HG03039 (cell line): ENCODE results near the gene BTN3A1.
A peak's percentile ranks its signal among the peaks of the same experiment; 100 is the strongest.
"Not testable (repeated sequence)": the region's sequence is repeated elsewhere in the genome, so short reads cannot be mapped to it uniquely, and the experiment has no call there.

Experiments
- ATAC-seq: cut with Tn5 transposase; IDR thresholded peaks from one replicate; pipeline ENCODE4 v1.9.1; 2021; ENCODE audit warnings: mild to moderate bottlenecking, moderate library complexity; ENCODE audit not compliant: unreplicated experiment

Gene BTN3A1

GRCh38 chr6:26412954-26413353 lies 10.9 kb downstream of the BTN3A1 start:
- no peak for ATAC-seq

- no peak for ATAC-seq
These were observed 12.2 kb downstream of the BTN3A1 start for GRCh38 chr6:26414281-26414680.

GRCh38 chr6:26415036-26415614 lies 13.1 kb downstream of the BTN3A1 start:
- no peak for ATAC-seq

DNA sequence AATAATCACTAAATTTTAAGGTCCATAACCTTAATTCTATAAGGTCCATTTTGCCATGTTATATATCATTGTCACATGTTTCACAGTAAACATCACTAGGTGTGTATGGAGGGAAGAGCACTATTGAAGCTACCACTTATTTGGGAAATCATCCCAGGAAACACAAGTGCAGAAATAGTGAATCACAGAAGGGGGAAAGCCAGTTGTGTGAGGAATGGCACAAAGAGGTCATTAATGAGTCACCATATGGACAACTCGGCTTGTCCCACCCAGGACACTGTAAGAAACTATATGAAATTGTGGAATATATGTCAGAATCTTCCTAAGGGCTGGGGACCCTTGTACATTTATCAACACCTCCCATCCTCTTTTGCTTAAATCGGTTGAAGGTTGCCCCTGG lies 13.7 kb downstream of the BTN3A1 start:
- ATAC-seq, result no peak

- ATAC-seq, result no peak
These were observed 14.2 kb downstream of the BTN3A1 start for GRCh38 chr6:26416288-26416687.

GRCh38 chr6:26418077-26418476 lies 16.0 kb downstream of the BTN3A1 start:
- not testable (repeated sequence) for ATAC-seq

DNA sequence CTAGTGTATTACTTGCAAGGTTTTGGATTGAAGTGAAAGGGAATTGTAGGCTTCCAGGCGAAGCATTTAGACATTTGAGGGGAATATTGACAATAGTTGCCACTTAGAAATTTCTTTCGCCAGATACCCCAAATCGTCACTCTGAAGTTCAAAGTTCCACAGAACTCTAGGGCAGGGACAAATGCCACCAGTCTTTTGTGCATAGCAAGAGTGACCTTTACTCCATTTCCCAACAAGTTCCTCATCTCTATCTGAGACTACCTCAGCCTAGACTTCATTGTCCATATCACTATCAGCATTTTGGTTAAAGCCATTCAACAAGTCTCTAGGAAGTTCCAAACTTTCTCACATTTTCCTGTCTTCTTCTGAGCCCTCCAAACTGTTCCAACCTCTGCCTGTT lies 16.7 kb downstream of the BTN3A1 start:
- not testable (repeated sequence) for ATAC-seq

- no peak for ATAC-seq
These were observed 18.7 kb downstream of the BTN3A1 start for GRCh38 chr6:26420688-26421171.

DNA sequence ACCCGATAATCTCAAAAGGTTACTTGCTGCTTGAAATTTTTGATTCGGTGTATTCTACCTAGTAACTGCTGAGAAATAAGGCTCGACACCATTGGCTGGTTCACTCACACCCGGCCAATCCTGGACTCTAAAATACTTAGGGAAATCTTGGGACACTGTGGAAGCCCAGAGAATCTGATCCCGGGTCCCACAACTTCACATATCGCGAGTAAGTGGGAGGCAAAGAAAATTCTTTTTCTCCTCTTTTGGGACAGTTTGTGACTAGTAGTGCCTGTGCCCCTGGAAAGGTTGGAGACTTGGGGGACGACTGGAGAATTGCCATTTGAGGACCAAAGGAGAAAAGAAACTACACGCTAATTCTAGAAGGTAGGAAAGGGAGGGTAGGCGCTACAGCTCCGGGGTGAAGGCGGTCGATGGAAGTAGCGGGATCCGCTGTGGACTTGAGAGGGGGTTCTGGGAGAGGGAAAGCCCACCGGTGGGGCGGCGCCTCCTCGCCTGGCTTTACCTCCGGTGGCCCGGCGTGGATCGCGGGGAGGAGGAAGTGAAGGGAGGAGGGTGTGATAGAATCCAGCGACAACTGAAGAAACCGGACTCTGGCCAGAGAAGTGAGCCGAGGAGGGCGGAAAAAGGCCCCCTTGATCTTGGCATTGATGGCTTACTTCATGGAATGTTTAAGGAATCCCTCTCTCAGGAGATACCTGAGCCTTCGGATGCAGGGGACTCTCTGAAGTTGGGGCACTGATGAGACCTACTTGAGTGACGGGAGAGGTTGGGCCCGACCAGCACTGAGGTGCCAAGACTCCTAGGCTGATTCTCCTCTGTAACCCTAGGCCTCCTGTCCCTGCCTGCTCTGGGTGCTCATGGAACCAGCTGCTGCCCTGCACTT lies 19.4 kb downstream of the BTN3A1 start:
- ATAC-seq, result peak; percentile 84

- no peak for ATAC-seq
These were observed 20.3 kb downstream of the BTN3A1 start for GRCh38 chr6:26422329-26422728.

DNA sequence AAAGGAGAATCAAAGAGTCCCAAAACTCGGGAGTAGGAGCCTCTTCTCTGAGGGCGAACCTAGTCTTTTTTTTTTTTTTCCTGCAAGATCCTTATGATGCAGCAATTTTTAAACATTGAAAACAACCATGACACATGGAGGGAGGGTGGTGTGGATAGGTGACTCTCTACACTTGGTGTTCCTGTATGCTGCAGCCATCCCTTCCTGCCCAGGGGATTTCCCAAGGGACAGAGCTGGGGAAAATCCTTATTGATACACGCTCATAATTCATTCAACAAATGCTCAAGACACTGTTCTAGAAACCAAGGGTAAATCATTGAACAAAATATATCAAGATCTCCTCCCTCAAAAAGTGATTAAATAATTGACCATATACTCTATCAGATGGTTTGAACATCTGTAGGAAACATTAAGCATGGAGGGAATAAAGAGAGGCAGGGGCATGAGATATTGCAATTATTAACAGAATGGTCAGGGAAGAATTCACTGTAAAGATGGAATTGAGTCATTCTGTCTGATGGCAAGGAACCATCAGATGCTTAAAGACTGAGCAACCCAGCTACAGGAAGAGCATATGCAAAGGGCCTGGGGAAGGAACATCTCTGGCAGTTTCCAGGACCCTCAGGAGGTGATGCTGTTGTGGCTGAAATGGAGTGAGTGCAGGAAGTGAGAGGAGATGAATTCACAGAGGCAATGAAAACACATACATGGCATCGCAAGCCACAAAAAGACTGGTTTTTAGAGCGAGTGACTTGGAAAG lies 24.8 kb downstream of the BTN3A1 start:
- no peak for ATAC-seq

DNA sequence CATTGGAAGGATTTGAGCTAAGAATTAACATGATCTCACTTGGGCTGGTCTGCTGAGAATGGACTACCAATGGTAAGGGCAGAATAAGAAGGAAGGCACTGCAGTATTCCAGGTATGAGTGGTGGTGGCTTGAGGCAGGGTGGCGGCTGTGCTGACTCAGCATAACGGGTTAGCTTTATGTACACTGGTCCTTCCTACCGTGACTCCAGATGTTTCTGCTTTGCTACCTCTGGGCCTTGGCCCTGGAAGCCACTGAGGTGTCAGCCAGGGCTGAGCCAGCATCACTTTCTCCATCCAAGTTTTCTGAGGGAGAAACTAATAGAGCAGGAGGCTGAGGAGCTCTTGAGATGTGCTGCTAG lies 25.4 kb downstream of the BTN3A1 start:
- ATAC-seq, result no peak

GRCh38 chr6:26428206-26428605 lies 26.1 kb downstream of the BTN3A1 start:
- ATAC-seq, result no peak

GRCh38 chr6:26430787-26431186 lies 28.7 kb downstream of the BTN3A1 start:
- ATAC-seq, result no peak

DNA sequence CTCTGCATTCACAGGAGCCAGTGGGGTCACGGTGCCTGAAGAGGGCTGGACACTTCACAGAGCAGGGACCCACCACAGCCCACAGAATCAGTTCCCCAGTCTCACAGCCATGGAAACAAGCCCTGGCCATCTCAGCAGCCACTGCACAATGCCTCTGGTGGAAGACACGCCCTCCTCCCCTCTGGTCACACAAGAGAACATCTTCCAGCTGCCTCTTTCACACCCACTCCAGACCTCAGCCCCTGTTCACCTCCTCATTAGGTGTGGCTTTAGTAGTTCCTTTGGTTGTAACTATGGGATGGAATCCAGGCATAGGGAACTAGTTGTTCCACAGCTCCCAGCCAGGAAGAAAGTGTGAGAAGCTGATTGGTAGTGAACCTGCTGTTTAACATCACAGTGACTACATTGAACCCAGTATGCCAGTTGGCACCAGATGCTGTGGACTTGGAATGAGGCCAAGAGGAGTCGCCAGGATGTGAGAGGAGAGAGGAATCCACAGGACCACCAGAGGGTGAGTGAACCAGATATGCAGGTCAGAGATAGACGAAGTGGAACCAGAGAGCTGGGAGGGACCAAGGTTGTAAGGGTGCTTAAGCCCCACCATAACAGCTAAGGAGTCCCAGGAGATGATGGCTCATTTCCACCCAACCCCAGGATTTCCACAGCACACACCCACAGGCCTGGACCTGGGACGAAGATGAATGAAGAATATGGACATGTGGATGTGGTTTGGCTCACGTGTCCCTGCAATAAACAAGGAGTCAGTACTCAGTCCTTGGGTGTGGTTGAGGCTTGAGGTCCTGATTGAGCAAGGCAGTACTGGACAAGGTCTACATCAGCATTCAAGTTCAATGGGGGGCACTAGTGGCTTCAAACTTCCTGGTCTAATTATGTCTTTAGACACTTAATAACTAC lies 29.4 kb downstream of the BTN3A1 start:
- no peak for ATAC-seq

DNA sequence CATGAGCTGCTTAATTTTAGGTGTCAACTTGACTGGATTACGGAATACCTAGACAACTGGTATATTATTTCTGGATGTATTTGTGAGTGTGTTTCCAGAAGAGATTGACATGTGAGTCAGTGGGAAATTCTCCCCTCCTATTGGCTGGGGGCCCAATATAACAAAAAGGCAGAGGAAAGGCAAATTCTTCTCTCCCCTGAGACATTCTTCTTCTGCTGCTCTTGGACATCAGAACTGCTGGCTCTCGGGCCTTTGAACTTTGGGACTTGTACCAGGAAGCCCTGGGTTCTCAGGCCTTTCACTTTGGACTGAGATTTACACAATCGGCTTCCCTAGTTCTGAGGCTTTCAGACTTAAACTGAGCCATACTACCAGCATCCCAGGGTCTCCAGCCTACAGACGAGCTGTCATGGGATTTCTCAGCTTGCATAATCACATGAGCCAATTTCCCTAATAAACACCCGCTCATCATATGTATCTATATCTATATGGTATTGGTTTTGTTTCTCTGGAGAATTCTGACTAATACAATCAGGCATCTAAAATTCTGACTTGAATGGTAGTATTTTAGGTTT lies 30.6 kb downstream of the BTN3A1 start:
- ATAC-seq, result no peak

DNA sequence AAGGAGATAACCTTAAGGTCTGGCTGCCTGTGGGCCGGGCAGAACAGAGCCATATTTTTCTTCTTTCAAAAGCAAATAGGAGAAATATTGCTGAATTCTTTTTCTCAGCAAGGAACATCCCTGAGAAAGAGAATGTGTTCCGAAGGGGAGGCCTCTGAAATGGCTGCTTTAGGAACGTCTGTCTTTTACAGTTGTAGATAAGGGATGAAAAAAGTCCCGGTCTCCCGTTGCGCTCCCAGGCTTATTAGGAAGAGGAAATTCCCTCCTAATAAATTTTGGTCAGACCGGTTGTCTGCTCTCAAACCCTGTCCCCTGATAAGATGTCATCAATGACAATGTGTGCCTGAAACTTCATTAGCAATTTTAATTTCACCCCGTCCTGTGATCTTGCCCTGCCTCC lies 31.6 kb downstream of the BTN3A1 start:
- not testable (repeated sequence) for ATAC-seq

- ATAC-seq, result no peak
These were observed 33.9 kb downstream of the BTN3A1 start for GRCh38 chr6:26436018-26436417.

DNA sequence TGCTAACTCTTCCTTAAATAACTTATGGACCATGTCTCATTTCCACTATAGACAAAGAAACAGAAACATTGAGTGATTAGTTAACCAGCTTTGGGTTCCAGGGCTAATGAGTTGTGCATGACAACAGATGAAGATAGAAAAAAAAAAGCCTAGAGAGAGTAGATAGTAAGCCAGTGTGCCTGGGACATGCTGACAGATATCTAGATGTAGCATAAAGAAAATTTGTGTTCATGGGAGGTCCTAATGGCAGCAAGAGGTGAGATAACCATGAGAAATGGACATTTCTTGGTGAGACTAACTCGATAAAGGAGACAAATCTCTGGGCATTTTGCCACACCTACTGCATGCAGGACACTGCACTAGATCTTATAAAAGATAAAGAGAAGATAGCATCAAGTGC lies 35.5 kb downstream of the BTN3A1 start:
- no peak for ATAC-seq

DNA sequence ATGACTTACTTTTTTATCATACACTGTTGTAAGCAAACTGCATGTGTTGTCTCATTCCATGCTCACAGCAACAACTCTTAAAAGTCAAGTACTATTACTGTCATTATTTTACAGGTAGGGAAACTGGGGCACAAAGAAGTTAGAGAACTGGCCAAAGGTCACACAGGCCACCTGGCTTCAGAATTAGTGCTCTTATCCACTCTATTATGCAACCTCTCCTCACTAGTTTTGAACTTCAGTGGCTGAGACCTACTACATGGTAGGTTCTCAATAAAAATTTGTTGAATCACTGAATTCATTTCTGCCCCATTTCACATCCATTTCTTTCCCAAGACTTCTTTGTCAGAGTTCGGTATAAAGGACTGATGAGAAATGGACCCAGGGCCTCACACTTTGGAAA lies 35.9 kb downstream of the BTN3A1 start:
- ATAC-seq, result no peak
